HepG2 (cell line): ENCODE measurements around the gene CNPPD1. TPM values are rescaled to one million over a fixed set of nuclear protein-coding genes. Genes with fewer than 3 reads are reported as not detected.
"Not testable (repeated sequence)": the region's sequence is repeated elsewhere in the genome, so short reads cannot be mapped to it uniquely, and the experiment has no call there.

Experiments
- CCDC6 ChIP-seq: sonication (generic); formaldehyde crosslinking; IDR thresholded peaks from 2 replicates; pipeline ENCODE4 v1.8.1; 2022; ENCODE audit warnings: mild to moderate bottlenecking, missing genetic modification reagents, moderate library complexity
- FOXA3 ChIP-seq: IDR thresholded peaks from 2 replicates; pipeline ENCODE4 v1.6.1; 2016; ENCODE audit warnings: missing genetic modification reagents, missing compliant biosample characterization
- FOXP1 ChIP-seq, 2 experiments: fragments of 450-650 bp in 1 of 2; IDR thresholded peaks; 2 replicates each; pipeline ENCODE4 v1.6.1; 2017 to 2018; ENCODE audit warnings: antibody characterized with exemption in 1 of 2
- GATA4 ChIP-seq: sonication (generic); IDR thresholded peaks from 2 replicates; pipeline ENCODE4 v1.6.1; 2016; ENCODE audit warnings: antibody characterized with exemption, low read depth, borderline replicate concordance
- HBP1 ChIP-seq: IDR thresholded peaks from 2 replicates; pipeline ENCODE4 v1.6.1; 2016; ENCODE audit warnings: low read depth, control low read depth
- KLF16 ChIP-seq, 2 experiments: sonication (generic) in 1 of 2; formaldehyde crosslinking in 1 of 2; IDR thresholded peaks; 2 replicates each; pipeline versions ENCODE4 v1.6.1 to v1.8.0; 2016 to 2023; ENCODE audit warnings: missing genetic modification reagents in 2 of 2, missing compliant biosample characterization in 1 of 2
- MED1 ChIP-seq: sonication (generic); formaldehyde crosslinking; IDR thresholded peaks from 2 replicates; pipeline ENCODE4 v1.4.0; 2020; ENCODE audit warnings: missing genetic modification reagents
- MTA1 ChIP-seq: sonication (generic); formaldehyde crosslinking; IDR thresholded peaks from 2 replicates; pipeline ENCODE4 v1.4.0; 2020; ENCODE audit warnings: missing genetic modification reagents, mild to moderate bottlenecking, borderline replicate concordance
- NCOA2 ChIP-seq: sonication (generic); formaldehyde crosslinking; IDR thresholded peaks from 2 replicates; pipeline ENCODE4 v1.8.0; 2022; ENCODE audit warnings: inconsistent platforms
- NFIC ChIP-seq: IDR thresholded peaks from 2 replicates; pipeline ENCODE4 v1.6.1; 2012; ENCODE audit warnings: mild to moderate bottlenecking, low read length, inconsistent platforms
- NONO ChIP-seq, 2 experiments: fragments of 450-650 bp in 1 of 2; sonication (generic) in 1 of 2; formaldehyde crosslinking in 1 of 2; IDR thresholded peaks in 1 of 2; conservative IDR thresholded peaks in 1 of 2; 2 replicates each; pipeline versions ENCODE4 v1.6.1 to v1.8.0; 2017 to 2022; ENCODE audit warnings: mild to moderate bottlenecking in 1 of 2, missing genetic modification reagents in 1 of 2, moderate library complexity in 1 of 2
- SETDB1 ChIP-seq: sonication (generic); formaldehyde crosslinking; IDR thresholded peaks from 2 replicates; pipeline ENCODE4 v1.5.1; 2020; ENCODE audit warnings: missing genetic modification reagents, mild to moderate bottlenecking, borderline replicate concordance
- SP1 ChIP-seq, 2 experiments: fragments of 450-650 bp in 1 of 2; sonication (generic) in 1 of 2; formaldehyde crosslinking in 1 of 2; IDR thresholded peaks; 2 replicates each; pipeline versions ENCODE4 v1.4.0 to v1.6.1; 2016 to 2020; ENCODE audit warnings: missing genetic modification reagents in 1 of 2
- TBX2 ChIP-seq: sonication (generic); formaldehyde crosslinking; IDR thresholded peaks from 2 replicates; pipeline ENCODE4 v1.5.0; 2020; ENCODE audit warnings: missing genetic modification reagents, mild to moderate bottlenecking, borderline replicate concordance
- ZBTB38 ChIP-seq: sonication (generic); formaldehyde crosslinking; IDR thresholded peaks from 2 replicates; pipeline ENCODE4 v1.5.1; 2020; ENCODE audit warnings: mild to moderate bottlenecking, missing genetic modification reagents
- ZBTB7A ChIP-seq: sonication (generic); formaldehyde crosslinking; IDR thresholded peaks from 2 replicates; pipeline ENCODE4 v1.8.0; 2022; ENCODE audit warnings: mild to moderate bottlenecking, missing genetic modification reagents
- ZMYM2 ChIP-seq: sonication (generic); formaldehyde crosslinking; IDR thresholded peaks from 2 replicates; pipeline ENCODE4 v1.8.0; 2022; ENCODE audit warnings: mild to moderate bottlenecking, missing genetic modification reagents
- ZSCAN9 ChIP-seq: IDR thresholded peaks from 2 replicates; pipeline ENCODE4 v1.6.1; 2016; ENCODE audit warnings: borderline replicate concordance
- polyA plus RNA-seq, 8 experiments: library from polyadenylated mRNA; depleted of rRNA in 3 of 8; stranded (reverse) in 7 of 8; unstranded in 1 of 8; fragments of >200 nt; fragmentation: Illumina TruSeq in 4 of 8; extraction: Trizol in 4 of 8; gene quantifications; 2 replicates each; pipeline versions ENCODE4 v1.2.1 to v1.2.3, GENCODE V29; 2011 to 2016; ENCODE audit warnings: low read depth in 4 of 8, missing spikeins in 1 of 8, mixed read lengths in 1 of 8; ENCODE audit not compliant: insufficient read depth in 1 of 8
- total RNA-seq, 5 experiments: library from RNA; depleted of rRNA; stranded (reverse); fragments of >200 nt; fragmentation: Illumina TruSeq; extraction: Trizol; gene quantifications; 2 replicates each; pipeline ENCODE4 v1.2.3, GENCODE V29; 2016; ENCODE audit warnings: low read depth in 1 of 5
- TF ChIP-seq, protein P1 (sequence below): IDR thresholded peaks from 2 replicates; pipeline ENCODE4 v1.4.0; 2020; ENCODE audit warnings: mild to moderate bottlenecking, missing genetic modification reagents
- TF ChIP-seq, protein P2 (sequence below): sonication (generic); formaldehyde crosslinking; IDR thresholded peaks from 2 replicates; pipeline ENCODE4 v1.4.0; 2020; ENCODE audit warnings: missing genetic modification reagents

CNPPD1 gene
- total and polyA plus RNA-seq, 2 of the 13 experiments (the other 11 are each of a cell fraction or from before 2014, with no cell fraction given) = 35.5 to 49.4 TPM

GRCh38 chr2:219200502-219201326, 24.0 kb upstream of the CNPPD1 start (continued):
- not testable (repeated sequence) for TF ChIP-seq NONO, SP1 (IDR thresholded peaks at IDR 0.05)
- TF ChIP-seq NONO (CRISPR knock-in tag; conservative IDR thresholded peaks at IDR 0.05) (peak; percentile 26), ZBTB7A (CRISPR knock-in tag) (peak; percentile 36; the same call in 1 of the 2 replicates), HBP1 (CRISPR knock-in tag) (peak; percentile 57; the same call in 1 of the 2 replicates), NFIC (0 out of 2 replicates have a peak, but pooled peaks have one; percentile 49), KLF16 (CRISPR knock-in tag; IDR thresholded peaks at IDR 0.05) (0 out of 4 replicates have a peak, but pooled peaks of 1 of the 2 experiments have one; percentile 41), FOXA3 (CRISPR knock-in tag) (peak; percentile 52), FOXP1 (IDR thresholded peaks at IDR 0.05) (peak; percentile 68; the same call in 1 of the 2 replicates), FOXP1 (CRISPR knock-in tag; IDR thresholded peaks at IDR 0.05) (0 out of 2 replicates have a peak, but pooled peaks have one; percentile 10), SETDB1 (CRISPR knock-in tag) (peak; percentile 81), CCDC6 (CRISPR knock-in tag) (0 out of 2 replicates have a peak, but pooled peaks have one; percentile 65), GATA4 (peak; percentile 75; the same call in 1 of the 2 replicates), ZSCAN9 (CRISPR knock-in tag) (0 out of 2 replicates have a peak, but pooled peaks have one; percentile 22), MED1 (CRISPR knock-in tag) (peak; percentile 78), SP1 (CRISPR knock-in tag; IDR thresholded peaks at IDR 0.05) (peak; percentile 24; the same call in 1 of the 2 replicates), ZBTB38 (CRISPR knock-in tag) (peak; percentile 98), NCOA2 (CRISPR knock-in tag) (0 out of 2 replicates have a peak, but pooled peaks have one; percentile 20), TBX2 (CRISPR knock-in tag) (0 out of 2 replicates have a peak, but pooled peaks have one; percentile 16), MTA1 (CRISPR knock-in tag) (0 out of 2 replicates have a peak, but pooled peaks have one; percentile 10), ZMYM2 (CRISPR knock-in tag) (0 out of 2 replicates have a peak, but pooled peaks have one; percentile 60)
- TF ChIP-seq, protein P1, sequence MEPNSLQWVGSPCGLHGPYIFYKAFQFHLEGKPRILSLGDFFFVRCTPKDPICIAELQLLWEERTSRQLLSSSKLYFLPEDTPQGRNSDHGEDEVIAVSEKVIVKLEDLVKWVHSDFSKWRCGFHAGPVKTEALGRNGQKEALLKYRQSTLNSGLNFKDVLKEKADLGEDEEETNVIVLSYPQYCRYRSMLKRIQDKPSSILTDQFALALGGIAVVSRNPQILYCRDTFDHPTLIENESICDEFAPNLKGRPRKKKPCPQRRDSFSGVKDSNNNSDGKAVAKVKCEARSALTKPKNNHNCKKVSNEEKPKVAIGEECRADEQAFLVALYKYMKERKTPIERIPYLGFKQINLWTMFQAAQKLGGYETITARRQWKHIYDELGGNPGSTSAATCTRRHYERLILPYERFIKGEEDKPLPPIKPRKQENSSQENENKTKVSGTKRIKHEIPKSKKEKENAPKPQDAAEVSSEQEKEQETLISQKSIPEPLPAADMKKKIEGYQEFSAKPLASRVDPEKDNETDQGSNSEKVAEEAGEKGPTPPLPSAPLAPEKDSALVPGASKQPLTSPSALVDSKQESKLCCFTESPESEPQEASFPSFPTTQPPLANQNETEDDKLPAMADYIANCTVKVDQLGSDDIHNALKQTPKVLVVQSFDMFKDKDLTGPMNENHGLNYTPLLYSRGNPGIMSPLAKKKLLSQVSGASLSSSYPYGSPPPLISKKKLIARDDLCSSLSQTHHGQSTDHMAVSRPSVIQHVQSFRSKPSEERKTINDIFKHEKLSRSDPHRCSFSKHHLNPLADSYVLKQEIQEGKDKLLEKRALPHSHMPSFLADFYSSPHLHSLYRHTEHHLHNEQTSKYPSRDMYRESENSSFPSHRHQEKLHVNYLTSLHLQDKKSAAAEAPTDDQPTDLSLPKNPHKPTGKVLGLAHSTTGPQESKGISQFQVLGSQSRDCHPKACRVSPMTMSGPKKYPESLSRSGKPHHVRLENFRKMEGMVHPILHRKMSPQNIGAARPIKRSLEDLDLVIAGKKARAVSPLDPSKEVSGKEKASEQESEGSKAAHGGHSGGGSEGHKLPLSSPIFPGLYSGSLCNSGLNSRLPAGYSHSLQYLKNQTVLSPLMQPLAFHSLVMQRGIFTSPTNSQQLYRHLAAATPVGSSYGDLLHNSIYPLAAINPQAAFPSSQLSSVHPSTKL (CRISPR knock-in tag) = peak; percentile 48
- TF ChIP-seq, protein P2, sequence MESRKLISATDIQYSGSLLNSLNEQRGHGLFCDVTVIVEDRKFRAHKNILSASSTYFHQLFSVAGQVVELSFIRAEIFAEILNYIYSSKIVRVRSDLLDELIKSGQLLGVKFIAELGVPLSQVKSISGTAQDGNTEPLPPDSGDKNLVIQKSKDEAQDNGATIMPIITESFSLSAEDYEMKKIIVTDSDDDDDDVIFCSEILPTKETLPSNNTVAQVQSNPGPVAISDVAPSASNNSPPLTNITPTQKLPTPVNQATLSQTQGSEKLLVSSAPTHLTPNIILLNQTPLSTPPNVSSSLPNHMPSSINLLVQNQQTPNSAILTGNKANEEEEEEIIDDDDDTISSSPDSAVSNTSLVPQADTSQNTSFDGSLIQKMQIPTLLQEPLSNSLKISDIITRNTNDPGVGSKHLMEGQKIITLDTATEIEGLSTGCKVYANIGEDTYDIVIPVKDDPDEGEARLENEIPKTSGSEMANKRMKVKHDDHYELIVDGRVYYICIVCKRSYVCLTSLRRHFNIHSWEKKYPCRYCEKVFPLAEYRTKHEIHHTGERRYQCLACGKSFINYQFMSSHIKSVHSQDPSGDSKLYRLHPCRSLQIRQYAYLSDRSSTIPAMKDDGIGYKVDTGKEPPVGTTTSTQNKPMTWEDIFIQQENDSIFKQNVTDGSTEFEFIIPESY (CRISPR knock-in tag) = peak; percentile 73
